Subcutaneous adipose tissue (tissue), 4 donors: ENCODE measurements around the gene DOHH. TPM values are rescaled to one million over a fixed set of nuclear protein-coding genes. Genes with fewer than 3 reads are reported as not detected.

Experiments
- total RNA-seq, 4 donors: library from RNA; depleted of rRNA; stranded (reverse); fragments of >200 nt; gene quantifications; one replicate each; pipeline ENCODE4 v1.1.0, GENCODE V29; 2016
- TF ChIP-seq, protein P1 (sequence below): fragments of 450-650 bp; IDR thresholded peaks from one replicate; pipeline ENCODE4 v1.5.1; 2016; ENCODE audit warnings: low read depth, mild to moderate bottlenecking, control low read depth, antibody characterized with exemption, moderate library complexity

Gene DOHH
- total RNA-seq, 4 donors from 2014 or later, result 4.9 to 11.9 (median 8.9) TPM

DNA sequence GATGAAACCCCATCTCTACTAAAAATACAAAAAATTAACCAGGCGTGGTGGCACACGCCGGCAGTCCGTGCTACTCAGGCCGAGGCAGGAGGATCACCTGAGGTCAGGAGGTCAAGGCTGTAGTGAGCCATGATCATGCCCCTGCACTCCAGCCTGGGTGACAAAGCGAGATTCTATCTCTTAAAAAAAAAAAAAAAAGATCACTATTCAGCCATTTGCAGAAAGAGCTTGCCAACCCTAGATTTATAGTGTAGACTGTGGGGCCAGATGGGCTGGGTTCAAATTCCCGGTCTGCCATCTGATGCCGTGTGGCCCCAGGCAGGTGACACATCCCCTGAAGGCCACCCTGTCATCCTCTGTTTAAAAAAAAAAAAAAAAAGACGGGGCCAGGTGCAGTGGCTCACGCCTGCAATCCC lies 49.0 kb downstream of the DOHH start:
- TF ChIP-seq, protein P1, sequence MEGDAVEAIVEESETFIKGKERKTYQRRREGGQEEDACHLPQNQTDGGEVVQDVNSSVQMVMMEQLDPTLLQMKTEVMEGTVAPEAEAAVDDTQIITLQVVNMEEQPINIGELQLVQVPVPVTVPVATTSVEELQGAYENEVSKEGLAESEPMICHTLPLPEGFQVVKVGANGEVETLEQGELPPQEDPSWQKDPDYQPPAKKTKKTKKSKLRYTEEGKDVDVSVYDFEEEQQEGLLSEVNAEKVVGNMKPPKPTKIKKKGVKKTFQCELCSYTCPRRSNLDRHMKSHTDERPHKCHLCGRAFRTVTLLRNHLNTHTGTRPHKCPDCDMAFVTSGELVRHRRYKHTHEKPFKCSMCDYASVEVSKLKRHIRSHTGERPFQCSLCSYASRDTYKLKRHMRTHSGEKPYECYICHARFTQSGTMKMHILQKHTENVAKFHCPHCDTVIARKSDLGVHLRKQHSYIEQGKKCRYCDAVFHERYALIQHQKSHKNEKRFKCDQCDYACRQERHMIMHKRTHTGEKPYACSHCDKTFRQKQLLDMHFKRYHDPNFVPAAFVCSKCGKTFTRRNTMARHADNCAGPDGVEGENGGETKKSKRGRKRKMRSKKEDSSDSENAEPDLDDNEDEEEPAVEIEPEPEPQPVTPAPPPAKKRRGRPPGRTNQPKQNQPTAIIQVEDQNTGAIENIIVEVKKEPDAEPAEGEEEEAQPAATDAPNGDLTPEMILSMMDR, result no peak

DNA sequence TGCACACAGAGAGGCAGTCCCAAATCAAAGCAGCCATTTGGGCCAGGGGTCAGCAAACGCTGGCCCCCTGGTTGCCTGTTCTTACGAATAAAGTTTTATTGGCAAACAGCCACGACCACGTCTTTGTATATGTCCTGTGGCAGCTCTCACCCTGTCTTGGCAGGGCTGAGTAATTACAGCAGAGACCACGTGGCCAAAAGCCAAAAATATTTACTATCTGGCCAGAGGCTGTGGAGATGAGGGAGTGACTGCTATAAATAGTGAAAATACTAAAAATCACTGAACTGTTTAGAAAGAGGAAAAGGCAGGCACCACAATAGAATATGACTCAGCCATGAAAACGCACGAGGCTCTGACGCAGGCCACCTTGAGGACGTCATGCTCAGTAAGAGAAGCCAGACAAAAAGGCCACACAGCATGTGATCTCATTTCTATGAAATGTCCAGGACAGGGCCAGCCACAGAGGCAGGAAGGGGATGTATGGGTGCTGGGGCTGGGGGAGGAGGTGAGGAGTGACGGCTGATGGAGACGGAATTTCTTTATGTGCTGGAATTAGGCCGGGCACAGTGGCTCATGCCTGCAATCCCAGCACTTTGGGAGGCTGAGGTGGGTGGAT lies 49.6 kb downstream of the DOHH start:
- TF ChIP-seq, protein P1, result no peak

DNA sequence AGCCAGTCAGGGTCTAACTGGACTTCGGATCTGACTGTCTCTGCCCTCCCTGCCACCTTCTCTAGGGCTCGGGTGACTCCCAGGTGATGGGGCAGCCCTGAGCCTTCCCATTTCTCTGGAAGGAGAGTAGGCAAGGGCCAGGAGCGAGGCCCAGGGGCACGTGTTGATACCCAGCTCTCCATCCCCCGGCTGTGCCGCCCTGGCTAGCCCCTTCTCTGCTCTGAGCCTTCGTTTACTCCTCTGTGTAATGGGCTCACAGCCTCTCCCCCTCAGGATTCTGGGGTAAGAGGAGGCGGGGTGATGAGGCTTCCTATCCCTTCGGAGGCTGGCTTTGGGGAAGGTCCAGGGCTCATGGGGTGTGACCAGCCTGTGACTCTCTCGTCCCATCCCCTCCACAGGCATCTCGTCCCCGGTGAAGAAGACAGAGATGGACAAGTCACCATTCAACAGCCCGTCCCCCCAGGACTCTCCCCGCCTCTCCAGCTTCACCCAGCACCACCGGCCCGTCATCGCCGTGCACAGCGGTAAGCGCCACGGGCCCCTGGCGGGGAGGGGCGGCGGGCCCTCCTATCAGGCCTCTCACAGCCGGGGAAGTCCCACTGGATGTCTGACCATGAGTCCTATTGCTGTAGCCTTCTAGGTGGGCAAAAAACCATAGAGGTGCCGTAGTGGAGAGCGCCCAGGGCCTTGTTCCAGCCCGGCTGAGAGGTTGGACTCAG lies 51.7 kb downstream of the DOHH start:
- TF ChIP-seq, protein P1, result no peak

DNA sequence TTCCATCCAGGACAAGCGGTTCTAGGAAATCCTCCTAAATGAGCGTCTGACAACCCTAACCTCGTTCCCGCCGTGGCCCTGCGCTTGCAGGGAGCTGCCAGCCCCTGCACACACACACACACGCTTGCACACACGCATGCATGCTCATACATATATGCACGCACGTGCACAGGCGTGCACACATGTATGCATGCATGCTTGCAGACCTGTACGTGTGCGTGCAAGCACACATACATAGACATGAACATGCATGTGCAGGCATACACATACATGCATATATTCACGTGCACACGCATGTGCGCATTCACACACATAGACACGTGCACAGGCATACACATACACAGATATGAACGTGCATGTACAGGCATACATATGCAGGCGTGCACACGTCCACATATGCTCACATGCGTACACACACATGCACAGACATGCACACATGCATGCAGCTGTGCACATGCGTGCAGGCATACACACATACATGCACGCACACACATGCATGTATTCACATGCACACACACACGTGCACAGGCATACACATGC lies 55.7 kb downstream of the DOHH start:
- TF ChIP-seq, protein P1, result no peak

DNA sequence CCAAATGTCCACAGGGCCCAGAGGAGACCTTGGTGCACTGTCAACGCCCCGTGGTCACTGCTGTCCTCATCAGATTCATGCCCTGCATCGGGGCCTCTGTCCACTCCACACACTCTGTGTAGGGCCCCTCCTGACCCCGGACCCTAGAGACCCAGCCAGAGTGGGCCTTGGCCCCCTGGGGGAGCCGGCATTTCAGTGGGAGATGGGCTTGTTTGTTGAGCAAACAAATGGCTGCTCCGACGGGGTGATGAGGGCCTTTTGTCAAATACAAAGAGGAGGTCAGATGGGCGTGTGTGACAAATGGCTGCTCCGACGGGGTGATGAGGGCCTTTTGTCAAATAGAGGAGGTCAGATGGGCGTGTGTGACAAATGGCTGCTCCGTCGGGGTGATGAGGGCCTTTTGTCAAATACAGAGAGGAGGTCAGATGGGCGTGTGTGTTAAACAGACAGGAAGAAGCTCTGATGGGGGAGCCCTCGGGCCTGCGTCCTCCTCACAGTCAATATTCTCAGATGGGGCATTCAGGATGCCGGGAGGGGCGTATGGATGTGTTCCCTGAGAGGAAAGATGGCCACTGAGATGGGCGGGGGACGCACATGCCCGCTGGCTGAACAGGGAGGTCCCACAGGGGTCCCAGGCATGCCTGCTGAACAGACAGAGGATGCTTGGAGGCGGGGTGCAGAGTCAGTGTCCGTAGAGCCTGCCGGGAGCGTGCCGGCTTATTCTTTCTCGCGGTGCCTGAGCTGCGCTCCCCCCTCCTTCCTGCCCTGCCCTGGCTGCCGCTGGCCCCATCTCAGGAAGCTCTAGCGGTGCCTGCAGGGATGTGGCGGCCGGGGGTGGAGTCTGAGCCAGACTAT lies 56.4 kb downstream of the DOHH start:
- TF ChIP-seq, protein P1, result no peak

DNA sequence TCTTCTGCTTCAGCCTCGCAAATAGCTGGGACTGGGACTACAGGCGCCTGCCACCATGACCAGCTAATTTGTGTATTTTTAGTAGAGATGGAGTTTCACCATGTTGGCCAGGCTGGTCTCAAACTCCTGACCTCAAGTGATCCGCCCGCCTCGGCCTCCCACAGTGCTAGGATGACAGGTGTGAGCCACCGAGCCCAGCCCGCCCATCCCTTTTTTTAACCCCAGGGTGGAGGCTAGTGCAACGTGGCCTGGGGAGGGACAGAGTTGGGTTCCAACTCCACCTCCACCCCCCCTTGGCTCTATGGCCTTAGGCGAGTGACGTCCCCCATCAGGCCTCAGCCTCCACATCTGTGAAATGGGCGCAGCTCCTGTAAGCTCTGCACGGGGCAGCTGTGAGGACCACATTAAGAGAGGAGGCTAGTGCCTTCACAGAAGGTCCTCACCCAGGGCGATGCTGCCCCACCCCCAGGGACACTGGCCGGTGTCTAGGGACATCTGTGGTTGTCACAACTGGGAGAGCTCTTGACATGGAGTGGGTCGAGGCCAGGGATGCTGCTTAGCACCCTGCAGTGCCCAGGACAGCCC lies 57.9 kb downstream of the DOHH start:
- TF ChIP-seq, protein P1, result no peak
